Loucy (cell line): ENCODE measurements around the gene LRRFIP1.

Experiments used
- H2AFZ ChIP-seq: fragments of 200-600 bp; sonication (generic); 2 replicates; pipeline ENCODE4 v1.6.0; 2016; ENCODE audit warnings: antibody characterized with exemption, mild to moderate bottlenecking, low read length, moderate library complexity
- H3F3A ChIP-seq: fragments of 200-600 bp; 2 replicates; pipeline ENCODE4 v1.6.0; 2016; ENCODE audit warnings: antibody characterized with exemption, low read depth, mild to moderate bottlenecking
- H3K27me3 ChIP-seq: fragments of 200-600 bp; sonication (generic); 2 replicates; pipeline ENCODE4 v1.6.1; 2014; ENCODE audit warnings: low read length, mild to moderate bottlenecking; ENCODE audit not compliant: insufficient read depth, poor library complexity, severe bottlenecking
- H3K36me3 ChIP-seq: fragments of 200-600 bp; sonication (generic); 2 replicates; pipeline ENCODE4 v1.6.1; 2016; ENCODE audit warnings: low read length; ENCODE audit not compliant: insufficient read depth
- H3K4me1 ChIP-seq: fragments of 200-600 bp; sonication (generic); 2 replicates; pipeline ENCODE4 v1.5.1; 2014; ENCODE audit warnings: low read length, mild to moderate bottlenecking; ENCODE audit not compliant: insufficient read depth, poor library complexity, severe bottlenecking
- H3K4me2 ChIP-seq: fragments of 200-600 bp; sonication (generic); 2 replicates; pipeline ENCODE4 v1.6.0; 2014; ENCODE audit warnings: antibody characterized with exemption, low read length, low read depth, mild to moderate bottlenecking; ENCODE audit not compliant: poor library complexity, severe bottlenecking
- H3K4me3 ChIP-seq: fragments of 200-600 bp; sonication (generic); 2 replicates; pipeline ENCODE4 v1.5.1; 2014; ENCODE audit warnings: low read length, mild to moderate bottlenecking, mixed read lengths; ENCODE audit not compliant: poor library complexity, severe bottlenecking
- H3K79me2 ChIP-seq: fragments of 200-600 bp; sonication (generic); 2 replicates; pipeline ENCODE4 v1.6.1; 2014; ENCODE audit warnings: low read length; ENCODE audit not compliant: insufficient read depth
- H3K9ac ChIP-seq: fragments of 200-600 bp; sonication (generic); 2 replicates; pipeline ENCODE4 v1.6.0; 2014; ENCODE audit warnings: mild to moderate bottlenecking, low read depth, low read length, moderate library complexity; ENCODE audit not compliant: poor library complexity, severe bottlenecking
- H3K9me2 ChIP-seq: fragments of 200-600 bp; sonication (generic); replicated peaks from 2 replicates; pipeline ENCODE4 v1.6.1; 2016; ENCODE audit warnings: low read depth, low read length, mixed read lengths
- H3K9me3 ChIP-seq: fragments of 200-600 bp; sonication (generic); 2 replicates; pipeline ENCODE4 v1.6.1; 2014; ENCODE audit warnings: mild to moderate bottlenecking, antibody characterized with exemption, low read length, low read depth; ENCODE audit not compliant: insufficient read depth
- H4K20me1 ChIP-seq: fragments of 200-600 bp; sonication (generic); 2 replicates; pipeline ENCODE4 v1.6.0; 2014; ENCODE audit warnings: antibody characterized with exemption, low read length, mild to moderate bottlenecking; ENCODE audit not compliant: insufficient read depth, poor library complexity, severe bottlenecking
- EZH2phosphoT487 ChIP-seq: fragments of 200-600 bp; IDR thresholded peaks from 2 replicates; pipeline ENCODE4 v1.6.1; 2018; ENCODE audit warnings: antibody characterized with exemption, mild to moderate bottlenecking, moderate library complexity, borderline replicate concordance
- TF ChIP-seq, protein P1 (sequence below): fragments of 200-600 bp; sonication (generic); conservative IDR thresholded peaks from 2 replicates; pipeline ENCODE4 v1.5.1; 2014; ENCODE audit warnings: mild to moderate bottlenecking, antibody characterized with exemption, low read length

The LRRFIP1 gene

DNA sequence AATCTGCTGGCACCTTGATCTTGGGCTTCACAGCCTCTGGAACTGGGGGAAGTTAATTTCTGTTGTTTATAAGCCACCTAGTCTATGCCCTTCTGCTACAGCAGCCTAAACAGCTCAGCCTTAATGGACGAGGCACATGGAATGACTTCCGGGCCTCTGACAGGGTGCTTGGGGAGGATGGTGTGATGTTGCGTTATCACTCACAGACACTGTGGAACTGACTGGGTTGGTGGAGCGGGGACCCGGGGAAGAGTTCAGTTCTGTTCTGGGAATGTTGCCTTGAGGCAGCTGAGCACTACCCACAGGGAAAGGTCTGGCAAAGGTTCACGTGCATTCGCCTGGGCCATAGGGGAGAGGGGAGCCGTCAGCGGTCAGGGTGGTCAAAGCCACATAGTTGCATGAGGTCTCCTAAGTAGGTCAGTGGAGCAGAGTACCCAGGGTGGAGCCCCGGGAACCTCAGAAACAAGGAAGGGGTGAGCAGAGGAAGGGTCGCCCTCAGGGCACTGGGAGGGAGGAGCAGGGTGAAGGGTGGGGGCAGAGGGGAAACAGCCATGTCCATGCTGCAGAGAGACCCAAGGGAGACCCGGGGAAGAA lies 36.2 kb downstream of the LRRFIP1 start:
- H3K79me2 ChIP-seq = no peaks in the 10 kb centered on the region
- no peaks in the 10 kb centered on the region for H3F3A ChIP-seq
- no peak overlapping the region for H2AFZ ChIP-seq
- H4K20me1 ChIP-seq = no peaks in the 10 kb centered on the region
- H3K4me1 ChIP-seq = peaks cover 11% of the 10 kb centered on the region
- no peaks in the 10 kb centered on the region for H3K27me3 ChIP-seq
- H3K36me3 ChIP-seq = no peaks in the 10 kb centered on the region
- H3K9me3 ChIP-seq = no peaks in the 10 kb centered on the region
- TF ChIP-seq, protein P1, sequence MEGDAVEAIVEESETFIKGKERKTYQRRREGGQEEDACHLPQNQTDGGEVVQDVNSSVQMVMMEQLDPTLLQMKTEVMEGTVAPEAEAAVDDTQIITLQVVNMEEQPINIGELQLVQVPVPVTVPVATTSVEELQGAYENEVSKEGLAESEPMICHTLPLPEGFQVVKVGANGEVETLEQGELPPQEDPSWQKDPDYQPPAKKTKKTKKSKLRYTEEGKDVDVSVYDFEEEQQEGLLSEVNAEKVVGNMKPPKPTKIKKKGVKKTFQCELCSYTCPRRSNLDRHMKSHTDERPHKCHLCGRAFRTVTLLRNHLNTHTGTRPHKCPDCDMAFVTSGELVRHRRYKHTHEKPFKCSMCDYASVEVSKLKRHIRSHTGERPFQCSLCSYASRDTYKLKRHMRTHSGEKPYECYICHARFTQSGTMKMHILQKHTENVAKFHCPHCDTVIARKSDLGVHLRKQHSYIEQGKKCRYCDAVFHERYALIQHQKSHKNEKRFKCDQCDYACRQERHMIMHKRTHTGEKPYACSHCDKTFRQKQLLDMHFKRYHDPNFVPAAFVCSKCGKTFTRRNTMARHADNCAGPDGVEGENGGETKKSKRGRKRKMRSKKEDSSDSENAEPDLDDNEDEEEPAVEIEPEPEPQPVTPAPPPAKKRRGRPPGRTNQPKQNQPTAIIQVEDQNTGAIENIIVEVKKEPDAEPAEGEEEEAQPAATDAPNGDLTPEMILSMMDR = no peak
- H3K9me2 ChIP-seq = no peaks in the 10 kb centered on the region
- H3K9ac ChIP-seq = no peak overlapping the region
- H3K4me3 ChIP-seq = no peak overlapping the region
- H3K4me2 ChIP-seq = no peak overlapping the region

DNA sequence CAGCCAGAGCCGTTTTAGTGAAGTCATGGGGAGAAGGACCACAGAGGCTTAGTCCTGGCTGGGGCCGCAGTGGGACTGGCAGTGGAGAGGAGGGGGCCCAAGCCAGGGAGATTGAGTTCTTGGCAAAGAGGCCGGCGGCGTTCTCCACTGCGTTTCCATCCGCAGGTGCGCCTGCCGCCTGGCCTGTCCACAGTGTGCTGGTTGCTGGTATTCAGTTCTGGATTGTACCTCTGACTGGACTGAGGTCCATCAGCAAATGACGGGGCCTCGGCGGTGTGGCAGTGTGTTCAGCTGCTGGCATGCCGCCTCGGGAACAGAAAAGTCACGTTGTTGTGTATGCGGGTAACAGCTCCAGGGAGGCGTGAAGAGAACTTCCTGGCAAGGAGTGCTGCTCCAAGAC lies 36.8 kb downstream of the LRRFIP1 start:
- H3K9me2 ChIP-seq = no peaks in the 10 kb centered on the region
- H3K79me2 ChIP-seq = no peaks in the 10 kb centered on the region
- no peaks in the 10 kb centered on the region for H3K27me3 ChIP-seq
- H3K4me3 ChIP-seq = no peak overlapping the region
- no peak overlapping the region for H2AFZ ChIP-seq
- H4K20me1 ChIP-seq = no peaks in the 10 kb centered on the region
- H3K4me1 ChIP-seq = peaks cover 15% of the 10 kb centered on the region
- H3K9ac ChIP-seq = no peak overlapping the region
- H3K9me3 ChIP-seq = no peaks in the 10 kb centered on the region
- no peak overlapping the region for H3K4me2 ChIP-seq
- TF ChIP-seq, protein P1 = no peak
- no peak for TF ChIP-seq EZH2phosphoT487
- H3K36me3 ChIP-seq = no peaks in the 10 kb centered on the region
- H3F3A ChIP-seq = peaks cover 3% of the 10 kb centered on the region; the same call in 1 of the 2 replicates

DNA sequence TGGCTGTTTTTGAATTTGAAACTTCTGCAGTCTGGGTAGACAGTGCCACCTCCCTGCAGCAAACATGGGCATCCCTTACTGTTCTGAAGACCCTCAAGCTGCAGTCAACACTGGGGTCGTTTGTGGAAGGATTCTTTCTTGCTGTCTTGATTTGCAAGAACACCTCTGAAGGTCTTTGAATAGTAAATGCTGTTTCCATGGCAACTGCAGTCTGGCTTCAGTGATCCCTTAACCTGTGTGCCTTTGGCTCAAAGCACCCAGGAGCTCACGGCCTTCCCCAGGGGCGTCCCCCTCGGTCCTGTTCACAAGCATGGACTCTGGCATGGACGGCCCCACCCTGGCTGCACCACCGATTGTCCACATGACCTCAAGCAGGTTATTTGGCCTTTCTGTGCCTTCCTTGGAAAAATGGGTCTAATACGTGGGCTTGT lies 38.3 kb downstream of the LRRFIP1 start:
- H3K4me2 ChIP-seq = no peak overlapping the region
- H4K20me1 ChIP-seq = no peaks in the 10 kb centered on the region
- H3K4me3 ChIP-seq = no peak overlapping the region
- peaks cover 31% of the 10 kb centered on the region for H3K4me1 ChIP-seq
- H3K9me3 ChIP-seq = no peaks in the 10 kb centered on the region
- H3K27me3 ChIP-seq = no peaks in the 10 kb centered on the region
- no peak overlapping the region for H3K9ac ChIP-seq
- no peaks in the 10 kb centered on the region for H3K36me3 ChIP-seq
- peaks cover 4% of the 10 kb centered on the region; the same call in 1 of the 2 replicates for H3F3A ChIP-seq
- H3K79me2 ChIP-seq = no peaks in the 10 kb centered on the region
- H2AFZ ChIP-seq = no peak overlapping the region
- H3K9me2 ChIP-seq = no peaks in the 10 kb centered on the region
- no peak for TF ChIP-seq EZH2phosphoT487
- TF ChIP-seq, protein P1 = peak; percentile 48
